HG03378 (cell line): Measurements from ENCODE around the gene GLI3.

ENCODE experiments used
- ATAC-seq: cut with Tn5 transposase; IDR thresholded peaks from one replicate; pipeline ENCODE4 v1.9.1; 2021; ENCODE audit warnings: mild to moderate bottlenecking, moderate library complexity; ENCODE audit not compliant: unreplicated experiment

GLI3 gene

DNA sequence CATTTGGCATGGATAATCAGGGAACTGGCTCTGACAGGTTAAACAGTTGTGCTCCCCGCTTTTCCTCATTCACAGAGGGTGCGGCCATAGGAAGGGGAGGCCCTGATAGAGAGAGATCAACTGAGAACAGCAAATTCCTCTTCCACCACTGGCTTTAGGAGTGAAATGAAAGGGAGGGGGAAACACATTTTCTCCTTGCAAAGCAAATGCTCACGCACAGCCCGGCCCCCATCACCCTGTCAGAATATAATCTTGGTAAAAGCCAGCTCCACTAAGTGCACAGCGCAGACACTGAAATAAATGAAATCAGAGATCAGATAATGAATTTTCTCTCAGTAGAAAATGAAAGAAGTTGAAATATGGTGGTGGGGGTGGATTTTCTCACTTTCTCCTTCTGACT, 187.2 kb downstream of the GLI3 start:
- no peak for ATAC-seq

DNA sequence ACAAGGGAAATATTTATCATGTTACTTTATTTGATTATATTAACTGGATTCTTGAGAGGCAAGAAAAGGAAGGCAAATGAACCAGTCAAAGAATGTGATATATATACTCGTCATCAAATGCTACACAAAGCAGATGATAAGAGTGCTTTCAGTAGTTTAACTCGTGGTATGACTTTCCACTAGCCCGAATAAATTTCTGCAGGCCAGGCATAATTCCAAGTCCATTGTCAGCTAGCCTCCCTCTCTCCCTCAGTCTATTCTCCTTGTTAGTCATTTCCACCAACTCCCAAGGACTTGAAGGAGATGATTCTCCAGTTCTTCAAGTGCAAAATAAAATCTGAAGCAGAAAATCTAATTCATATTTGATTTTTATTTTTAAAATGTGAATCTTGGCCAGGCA, 190.5 kb downstream of the GLI3 start:
- ATAC-seq = no peak

DNA sequence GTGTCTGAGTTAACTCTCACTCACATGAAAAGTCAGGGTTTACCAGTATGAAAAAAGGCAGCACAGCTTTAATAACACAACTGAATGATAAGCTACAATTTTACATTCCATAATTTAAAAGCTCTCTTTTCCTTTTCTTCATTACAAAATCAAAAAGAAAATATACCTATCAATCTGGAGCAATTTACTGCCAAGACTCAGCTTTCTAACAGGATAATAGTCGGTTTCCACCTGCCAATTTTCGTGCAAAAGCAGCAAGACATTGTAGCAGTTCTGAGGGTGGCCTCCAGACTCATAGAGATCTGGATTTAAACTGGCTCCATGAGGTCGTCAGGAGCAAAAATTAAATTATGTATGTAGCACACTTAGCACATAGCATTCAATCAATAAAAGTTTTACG, 191.0 kb downstream of the GLI3 start:
- no peak for ATAC-seq

DNA sequence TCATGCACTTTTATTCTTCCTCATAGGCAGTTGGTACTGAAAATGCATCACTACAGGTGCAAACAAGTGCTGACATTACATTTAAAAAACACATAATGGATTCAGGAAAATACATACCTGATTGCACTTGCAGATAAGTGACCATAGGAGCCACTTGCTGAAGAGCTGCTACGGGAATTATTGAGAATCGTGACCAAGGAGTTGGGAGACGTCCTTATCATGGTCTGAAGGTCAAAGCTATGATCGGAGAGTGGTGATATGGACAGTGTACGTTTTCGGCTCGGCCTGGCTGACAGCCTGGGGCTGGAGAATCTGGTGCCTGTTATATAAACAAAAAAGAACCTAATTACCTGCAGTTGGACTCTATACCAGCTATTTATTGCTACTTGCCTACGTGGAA, 197.1 kb downstream of the GLI3 start:
- ATAC-seq = no peak

DNA sequence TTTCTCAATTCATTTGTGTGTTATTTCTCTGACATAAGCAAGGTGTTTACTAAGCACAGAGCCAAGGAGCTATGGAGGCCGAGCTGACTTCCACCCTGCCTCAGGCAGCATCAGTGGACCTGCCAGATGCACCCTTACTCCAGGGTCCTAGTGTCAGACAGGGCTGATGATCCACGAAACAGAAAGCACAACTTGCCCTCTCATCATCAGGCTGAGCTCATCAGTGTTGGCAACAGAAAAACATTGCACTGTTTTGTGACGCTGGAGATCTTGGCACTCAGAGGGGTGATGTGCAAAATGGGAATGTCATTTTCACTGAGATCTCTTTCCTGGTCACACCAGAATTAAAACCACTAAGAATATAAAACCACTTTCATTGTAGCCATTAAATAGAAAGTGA, 201.8 kb downstream of the GLI3 start:
- ATAC-seq = no peak

DNA sequence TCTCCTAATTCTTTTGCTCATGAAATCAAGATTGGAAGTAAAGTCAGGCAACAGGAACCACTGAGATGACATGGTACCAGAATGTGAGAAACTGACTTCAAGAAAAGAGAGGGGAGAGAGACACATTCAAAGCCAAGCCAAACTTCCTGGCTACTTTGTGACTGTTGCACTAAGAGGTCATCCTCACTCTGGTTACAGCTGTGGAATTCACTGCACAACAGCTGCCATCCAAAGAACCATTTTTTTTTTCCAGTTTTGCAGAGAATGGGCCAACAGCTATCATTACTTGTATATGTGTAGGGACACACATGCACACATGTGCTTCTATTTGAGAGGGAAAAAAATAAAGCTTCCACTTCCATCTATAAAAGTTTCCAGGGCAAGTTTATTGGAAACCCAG, 203.5 kb downstream of the GLI3 start:
- no peak for ATAC-seq

DNA sequence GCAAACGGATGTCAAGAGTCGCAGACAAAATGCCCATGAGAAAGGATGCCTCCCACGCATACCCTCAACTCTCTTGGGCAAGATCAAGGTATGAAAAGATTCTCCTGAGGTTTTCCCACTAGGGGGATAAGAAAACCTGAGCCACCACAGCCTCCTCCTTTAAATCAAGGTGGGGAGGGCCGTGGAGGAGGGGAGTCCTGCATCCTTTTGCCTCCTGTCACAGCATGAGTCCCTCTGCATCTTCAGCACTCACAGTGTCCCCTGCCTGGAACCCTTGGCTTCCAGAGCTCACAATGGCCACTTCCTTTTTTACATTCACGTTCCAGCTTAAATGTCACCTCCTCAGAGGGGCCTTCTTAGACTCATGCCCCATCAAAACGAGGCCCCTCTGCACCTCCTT, 207.6 kb downstream of the GLI3 start:
- ATAC-seq = no peak

DNA sequence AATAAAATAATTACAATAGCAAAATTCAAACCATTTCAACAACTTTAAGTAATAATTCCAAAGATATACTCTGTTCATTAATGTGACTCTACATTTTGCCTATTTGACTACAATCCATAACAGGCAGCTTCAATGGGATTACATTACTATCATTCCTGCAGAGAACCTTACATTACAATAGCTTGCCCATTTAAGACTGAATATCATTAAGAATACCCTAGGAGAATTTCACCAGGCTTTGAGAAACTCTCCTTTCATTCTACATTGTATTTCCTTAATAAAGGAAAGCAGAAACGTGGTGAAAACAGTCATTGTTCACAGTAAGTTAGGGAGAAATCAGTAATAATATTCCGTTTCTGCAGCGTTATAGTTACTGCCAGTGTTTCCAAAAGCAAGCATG, 209.5 kb downstream of the GLI3 start:
- no peak for ATAC-seq

DNA sequence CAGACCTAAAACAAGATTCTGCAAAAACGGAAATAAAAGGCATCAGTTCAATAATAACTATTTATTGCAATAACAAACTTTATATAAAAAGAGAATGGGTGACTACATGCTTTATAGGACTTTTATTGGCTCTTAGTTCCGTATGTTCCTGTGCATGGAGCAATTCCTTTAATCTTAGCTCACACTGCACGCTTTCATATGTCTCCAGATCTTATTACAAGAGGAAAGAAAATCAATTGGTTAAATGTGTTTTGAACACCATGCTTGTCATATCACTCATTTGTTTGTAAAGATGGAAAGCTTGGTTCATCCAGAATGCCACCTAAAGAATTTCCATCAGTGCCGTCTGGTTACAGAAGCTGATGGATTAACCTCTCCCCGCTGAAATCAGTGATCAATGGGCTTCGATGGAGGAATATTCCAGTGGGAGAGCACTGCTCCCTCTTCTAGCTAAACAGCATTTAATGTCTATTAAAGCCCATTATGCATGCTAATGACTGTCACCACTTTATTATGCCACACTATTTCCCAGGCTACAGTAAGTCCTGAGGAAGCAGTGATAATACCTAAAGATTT, 210.3 kb downstream of the GLI3 start:
- no peak for ATAC-seq

DNA sequence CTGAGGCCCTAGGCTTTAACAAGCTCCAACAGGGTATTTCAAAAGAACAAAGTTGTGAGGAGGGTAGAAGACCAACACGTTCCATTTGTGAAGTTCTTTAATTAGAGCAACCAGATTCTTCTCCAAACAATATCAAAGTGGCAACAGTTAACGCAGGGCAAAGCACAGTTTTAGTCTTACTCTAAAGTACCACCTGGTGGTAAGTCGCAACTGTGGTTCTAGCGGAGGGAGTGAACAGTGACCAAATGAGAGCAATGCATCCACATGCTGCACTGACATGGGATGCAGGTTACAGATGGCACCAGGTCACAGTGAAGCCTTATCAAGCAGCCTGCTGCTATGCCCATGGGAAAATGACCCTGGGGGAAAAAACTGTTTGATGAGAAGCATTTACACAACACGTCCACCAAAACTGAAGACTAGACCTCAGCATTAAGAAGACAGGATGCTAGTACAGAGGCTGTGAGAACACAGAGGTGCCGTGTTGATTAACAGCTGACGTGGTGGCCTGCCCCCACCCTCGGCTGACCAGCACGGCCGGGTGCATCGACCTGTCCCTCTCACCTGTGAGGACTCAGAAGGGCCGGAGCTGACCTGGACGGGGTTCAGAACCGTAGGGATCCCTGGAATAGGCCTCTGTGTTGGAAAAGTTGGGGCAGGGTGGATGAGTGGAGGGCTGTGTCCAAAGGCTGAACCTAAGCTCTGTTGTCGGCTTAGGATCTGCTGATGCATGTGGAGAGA, 211.2 kb downstream of the GLI3 start:
- no peak for ATAC-seq

DNA sequence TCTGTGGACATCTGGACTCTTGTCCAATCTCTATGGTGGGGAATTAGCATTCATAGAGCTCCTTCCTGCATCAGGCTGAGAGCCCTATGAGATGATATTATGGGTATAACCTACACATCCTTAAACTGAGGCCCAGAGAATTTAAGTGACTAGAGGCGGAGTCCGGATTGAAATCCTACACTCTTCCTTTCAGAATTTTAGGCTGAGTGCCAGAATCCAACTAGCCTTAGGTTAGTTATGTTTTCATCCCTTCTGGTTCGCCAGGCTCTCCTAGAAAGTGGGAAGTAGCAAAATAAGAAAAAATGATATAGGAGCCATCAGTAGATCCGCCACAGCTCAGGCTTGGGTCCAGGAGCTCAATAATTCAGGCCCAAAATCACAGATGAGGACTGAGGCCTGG, 212.5 kb downstream of the GLI3 start:
- ATAC-seq = no peak

DNA sequence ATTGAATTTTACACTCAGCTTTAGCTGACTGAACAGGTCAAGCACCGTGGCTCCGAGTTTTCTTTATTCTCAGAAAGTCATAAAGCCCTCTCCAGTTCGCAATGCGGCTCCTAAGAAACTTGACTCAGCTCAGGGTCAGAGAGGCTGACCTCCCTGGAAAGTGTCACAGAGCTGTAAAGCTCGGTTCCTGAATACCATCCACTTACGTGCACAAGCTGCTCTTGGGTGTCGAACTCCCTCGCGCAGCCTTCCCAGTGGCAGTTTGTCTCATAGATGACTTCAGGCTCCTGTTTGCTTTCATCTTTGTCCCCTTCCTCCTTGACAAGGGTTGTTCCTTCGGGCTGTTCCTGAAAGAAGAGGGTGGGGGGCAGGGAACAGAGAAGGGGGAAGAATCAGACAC, 213.7 kb downstream of the GLI3 start:
- no peak for ATAC-seq

DNA sequence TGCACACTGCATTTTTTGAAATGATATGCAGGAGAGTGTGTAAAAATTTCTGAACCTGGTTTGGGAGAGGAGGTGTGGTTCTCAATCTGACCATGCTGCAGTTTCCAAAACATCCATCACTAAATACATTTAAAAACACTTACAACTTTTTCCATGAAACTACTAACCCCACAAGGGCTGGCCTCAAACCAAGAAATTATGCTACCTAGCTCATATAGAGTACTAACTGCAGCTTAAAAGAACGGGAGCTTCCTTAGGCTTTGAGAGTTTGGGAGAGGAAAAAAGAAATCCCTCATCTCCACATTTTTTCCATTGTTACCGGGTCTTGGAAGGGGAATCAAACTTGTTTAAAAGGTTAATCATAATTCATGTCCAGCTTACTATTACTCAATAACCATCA, 214.2 kb downstream of the GLI3 start:
- no peak for ATAC-seq

DNA sequence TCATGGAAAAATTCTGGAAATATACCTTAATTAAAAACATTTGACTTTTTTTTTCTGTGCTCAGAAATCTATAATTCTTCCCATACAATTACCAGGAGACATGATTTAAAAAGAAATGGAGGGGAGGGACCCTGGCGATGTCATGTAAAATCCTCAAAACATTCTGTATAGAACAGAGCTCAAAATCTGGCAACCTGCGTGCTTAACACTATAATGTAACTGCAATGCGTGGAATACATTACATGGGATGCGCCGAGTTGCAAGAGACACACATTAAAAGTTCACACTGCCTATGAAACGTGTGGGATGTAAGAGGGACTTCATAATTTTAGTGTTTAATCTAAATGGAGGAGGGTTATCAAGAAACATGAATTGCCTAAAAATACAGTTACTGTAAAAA, 215.0 kb downstream of the GLI3 start:
- ATAC-seq = no peak

DNA sequence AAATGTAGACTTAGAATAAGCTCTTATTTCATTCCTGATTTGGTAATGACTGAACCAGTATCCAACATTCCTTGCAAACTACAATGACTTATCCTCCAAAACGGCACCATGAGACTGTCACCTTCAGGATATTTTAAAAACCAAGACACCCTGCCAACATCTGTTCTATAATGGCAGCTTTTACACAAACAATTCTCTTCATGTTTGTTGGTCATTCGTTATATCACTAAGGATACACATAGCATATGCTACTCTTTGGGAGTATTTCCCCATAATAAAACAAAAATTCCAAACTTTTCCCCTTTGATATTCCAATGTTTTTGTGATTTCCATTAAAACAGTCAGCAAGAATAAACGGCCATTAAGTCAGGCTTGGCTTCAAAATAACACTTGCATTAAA, 215.4 kb downstream of the GLI3 start:
- ATAC-seq = no peak

DNA sequence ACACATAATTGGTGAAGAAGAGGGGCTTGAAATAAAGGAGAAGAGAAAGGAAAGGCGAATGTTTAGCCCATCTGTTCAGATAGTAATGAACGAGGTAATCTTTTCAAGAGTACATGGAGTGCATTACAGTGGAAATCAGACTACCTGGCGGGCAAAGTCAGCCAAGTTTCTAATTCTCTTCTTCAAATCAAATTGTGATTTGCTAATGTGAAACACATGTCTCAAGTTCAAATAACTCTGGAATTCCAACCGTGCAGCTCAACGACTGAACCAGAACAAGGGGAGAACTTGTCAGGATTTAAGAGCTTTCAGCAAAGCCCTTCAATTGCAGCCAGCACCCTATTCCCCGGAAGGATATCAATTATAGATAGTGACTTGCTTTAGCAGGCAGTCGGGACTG, 216.9 kb downstream of the GLI3 start:
- no peak for ATAC-seq

DNA sequence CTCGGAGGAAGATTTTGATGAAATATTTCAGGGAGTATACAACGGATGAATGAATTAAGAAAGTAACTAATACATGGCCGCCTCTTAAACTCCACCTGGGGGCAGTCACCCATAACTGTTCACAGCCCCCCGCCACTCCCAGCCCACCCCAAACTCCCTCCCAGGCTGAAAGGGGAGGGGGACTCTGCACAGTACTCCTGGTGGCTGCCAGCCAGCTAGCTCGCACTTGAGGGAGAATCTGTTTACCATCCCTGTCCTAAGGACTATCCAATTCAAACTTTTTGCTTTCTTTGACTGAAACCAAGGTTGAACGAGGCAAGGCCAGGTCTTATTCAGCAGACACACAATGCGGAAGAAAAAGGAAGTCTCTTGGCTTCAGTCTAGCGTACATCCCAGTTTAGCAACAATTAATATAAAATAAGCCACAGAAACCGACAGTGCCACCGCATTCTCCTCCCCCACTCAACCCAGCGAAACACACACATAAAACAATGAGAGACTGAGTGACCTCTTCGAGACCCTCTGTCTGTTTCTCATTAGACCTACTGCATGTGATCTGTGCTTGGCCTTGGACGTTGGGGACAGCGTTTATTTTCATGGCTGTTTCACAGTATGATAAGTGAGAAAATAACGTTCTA, 219.5 kb downstream of the GLI3 start:
- no peak for ATAC-seq

DNA sequence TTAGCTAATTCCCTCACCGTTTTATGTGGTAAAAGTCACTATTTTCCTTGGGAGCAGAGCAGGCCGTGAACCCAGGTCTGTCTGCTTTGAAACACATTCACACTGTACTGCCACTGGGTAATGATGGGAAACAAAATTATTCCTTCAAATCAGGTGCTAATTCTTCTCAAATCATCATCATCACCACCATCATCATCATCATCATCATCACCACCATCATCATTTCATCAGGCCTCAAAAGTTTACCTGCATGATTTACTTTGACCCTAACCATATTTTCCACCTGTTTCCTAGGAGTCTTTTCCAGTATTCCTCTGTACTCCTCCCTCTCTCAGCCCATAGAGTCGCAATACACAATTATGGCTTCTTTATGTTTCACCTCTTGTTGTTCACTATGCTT, 220.5 kb downstream of the GLI3 start:
- no peak for ATAC-seq

DNA sequence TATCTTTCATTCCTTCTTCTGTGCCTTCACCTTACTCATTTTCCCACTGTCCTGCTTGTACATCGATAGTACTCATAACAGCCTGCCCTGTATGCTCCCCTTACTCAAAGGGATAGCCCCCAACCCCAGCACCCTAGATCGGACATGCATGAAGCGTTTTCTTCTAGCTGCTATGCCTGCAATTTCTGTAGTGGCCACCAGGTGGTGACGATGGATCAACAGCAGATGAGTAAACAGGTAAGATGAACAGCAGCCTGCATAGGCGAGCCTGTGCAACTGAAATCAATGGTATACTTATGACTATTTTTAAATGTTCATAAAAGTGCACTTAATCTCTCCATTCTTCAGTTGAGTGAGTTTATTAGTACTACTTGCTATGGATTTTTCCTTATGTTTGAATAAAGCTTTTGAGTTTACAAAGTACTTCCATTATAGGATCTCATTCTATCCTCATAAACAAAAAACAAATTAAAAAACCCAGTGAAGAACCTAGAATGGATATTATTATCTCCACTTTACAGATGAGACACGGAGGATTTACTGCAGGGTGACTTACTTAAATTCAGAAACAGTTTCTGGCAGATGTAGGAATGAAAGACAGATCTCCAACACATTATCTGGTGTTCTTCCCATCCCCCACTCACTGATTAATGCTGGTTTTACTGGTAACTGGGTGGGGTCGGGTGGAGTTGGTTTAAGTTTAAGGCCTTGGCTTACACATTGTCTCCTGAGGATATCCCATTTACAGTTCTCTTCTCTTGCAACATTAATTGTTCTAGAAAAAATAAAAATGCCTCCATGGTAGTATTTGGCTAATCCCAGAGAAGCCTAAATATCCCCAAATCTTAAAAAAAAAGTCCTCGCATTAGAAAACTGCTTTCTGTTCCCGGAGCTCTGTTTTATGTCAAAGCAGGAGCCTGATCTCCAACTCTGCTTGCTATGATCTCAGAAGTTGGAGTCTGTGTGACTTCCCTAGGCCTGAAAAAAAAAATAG, 222.1 kb downstream of the GLI3 start:
- peak; percentile 46 for ATAC-seq

DNA sequence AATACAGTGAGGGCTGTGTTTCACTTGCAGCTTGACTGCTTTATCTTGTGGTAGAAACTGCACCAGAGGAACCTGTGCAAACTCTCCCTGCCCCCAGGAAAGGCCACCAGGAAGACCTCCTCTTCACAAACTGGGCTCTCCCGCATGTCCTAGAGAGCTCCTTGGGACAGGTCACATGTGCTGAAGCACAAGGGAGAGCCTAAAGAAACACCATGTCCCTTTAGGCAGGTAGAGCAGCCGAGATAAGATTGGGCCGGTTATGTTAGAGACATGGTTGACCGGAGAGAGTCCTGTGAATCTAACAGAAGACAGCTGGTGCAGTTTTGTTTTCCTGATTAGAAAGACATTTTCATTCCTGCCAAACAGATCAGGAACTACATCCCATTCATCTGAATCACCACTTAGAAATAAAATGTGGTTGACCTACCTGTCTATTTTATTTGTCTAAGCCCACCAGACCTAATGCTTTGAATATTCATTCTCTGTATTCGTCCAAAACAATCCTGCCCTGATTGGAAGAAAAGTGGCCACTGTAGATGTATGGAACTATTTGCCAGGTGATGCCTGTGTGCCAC, 224.1 kb downstream of the GLI3 start:
- ATAC-seq = no peak

DNA sequence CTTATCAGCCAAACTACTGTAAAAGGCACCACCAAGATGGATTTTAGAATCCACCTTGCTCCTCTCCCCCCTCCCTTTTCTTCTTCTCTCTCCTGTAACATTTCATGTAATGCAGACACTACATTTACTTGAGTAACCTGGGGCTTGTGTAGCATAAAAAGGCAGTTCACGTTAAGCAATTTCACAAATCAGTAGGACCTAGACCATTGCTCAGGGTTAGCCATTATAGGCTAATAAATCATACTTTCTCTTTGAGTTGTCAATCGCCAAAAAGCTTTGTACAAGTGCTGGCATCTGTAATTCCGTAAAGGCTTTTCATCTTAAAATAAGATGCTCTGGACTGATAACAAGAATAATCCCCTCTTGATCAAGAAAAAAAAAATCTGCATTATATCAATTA, 224.7 kb downstream of the GLI3 start:
- ATAC-seq = no peak
